ENCODE data around the gene WNT7A.

The WNT7A gene

DNA sequence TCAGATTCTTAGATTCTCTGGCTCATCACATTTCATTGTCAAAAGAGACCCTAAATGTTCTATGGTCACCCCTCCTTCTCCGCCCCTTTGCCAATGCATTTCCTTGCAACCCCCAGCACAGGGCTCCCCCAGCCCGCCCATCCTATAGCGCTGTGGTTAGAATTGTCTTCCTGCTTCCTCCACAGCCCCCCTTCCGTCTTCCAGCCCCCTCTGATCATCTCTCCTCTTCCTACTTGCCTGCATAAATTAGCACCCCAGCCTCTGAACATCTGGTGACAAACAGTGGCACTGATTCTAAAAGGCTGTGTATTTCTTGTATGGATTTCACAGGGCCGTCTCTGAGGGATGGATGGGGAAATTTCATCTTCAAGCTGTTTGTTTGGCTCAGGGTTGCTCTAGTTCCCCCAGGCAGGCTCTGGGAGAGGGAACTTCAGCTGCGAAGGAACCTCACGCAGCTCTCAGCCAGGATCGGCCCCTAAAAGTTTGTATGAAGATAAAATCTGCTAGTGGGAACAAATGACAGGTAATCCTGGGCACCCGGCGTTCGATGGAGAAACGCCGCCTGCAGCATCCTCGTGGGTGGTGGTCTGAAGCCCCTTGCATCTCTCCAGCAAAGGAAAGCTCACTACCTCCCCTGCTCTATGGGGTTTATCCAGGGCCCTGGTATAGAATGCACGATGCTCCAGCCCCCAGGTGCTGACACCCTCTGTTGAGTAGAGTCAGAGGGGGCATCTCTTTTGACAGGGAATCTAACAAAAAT is 83.0 kb downstream of the WNT7A start:
- DNase-seq (ENCODE audit: low read depth in 2 of 2, low spot score in 1 of 2): no peak

DNA sequence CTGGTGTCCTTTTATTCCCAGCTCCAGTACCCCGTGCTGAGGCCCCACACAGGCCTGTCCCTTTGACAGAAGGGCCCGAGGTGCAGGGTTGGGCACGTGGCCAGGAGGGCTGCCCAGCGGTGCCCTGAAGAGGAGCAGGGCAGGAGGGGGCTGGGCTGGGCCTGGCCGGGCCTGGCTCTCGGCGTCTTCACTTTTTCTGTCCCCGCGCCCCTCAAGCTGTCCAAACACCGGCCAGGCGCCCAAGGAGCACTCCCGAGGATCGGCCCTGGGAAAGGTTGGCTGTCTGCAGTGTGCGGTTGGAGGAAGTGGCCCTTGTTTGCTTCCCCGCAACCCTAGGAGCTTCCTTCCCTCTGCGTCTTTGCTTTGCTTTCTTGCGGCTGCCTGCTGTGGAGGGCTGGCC is 84.1 kb downstream of the WNT7A start:
- no peak for DNase-seq (ENCODE audit: low read depth in 2 of 2, low spot score in 1 of 2)

DNA sequence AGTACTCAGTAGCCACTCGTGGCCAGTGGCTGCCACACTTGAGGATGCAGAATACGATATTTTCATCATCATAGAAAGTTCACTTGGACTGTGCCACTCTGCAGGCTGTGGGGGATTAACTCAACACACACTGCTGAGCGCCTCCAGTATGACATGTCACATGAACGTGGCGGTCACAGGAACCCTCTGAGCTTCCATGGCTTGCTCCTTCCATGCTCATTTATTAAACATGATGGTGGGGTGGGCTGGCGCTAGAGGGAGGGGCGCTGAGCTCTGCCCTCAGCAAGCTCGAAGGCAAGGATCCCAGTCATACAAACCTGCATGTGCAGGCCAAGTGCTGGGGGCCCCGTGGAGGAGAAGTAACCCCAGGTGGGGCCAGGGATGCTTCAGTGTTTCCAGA is 85.5 kb downstream of the WNT7A start:
- no peak for DNase-seq (ENCODE audit: low read depth in 2 of 2, low spot score in 1 of 2)

DNA sequence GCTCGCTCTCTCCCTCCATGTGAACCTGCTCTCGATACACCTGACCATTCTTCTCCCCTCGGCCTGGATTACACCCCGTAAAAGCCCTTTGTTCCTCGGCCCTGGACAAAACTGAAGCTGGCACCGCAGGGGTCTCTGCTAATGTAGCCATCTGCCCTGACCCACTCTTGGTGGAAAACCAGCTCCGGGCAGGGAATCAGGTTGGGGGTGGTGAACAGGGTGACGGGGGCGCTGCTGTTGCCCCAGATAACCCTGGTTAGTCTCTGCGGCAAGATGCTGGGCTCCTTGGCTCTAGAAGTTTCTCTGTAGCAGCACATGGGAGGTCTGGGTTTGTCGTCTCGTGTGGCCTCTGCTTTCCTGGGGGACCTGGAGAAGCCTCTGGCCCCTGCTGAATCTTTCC is 86.4 kb downstream of the WNT7A start:
- no peak for DNase-seq (ENCODE audit: low read depth in 2 of 2, low spot score in 1 of 2)

DNA sequence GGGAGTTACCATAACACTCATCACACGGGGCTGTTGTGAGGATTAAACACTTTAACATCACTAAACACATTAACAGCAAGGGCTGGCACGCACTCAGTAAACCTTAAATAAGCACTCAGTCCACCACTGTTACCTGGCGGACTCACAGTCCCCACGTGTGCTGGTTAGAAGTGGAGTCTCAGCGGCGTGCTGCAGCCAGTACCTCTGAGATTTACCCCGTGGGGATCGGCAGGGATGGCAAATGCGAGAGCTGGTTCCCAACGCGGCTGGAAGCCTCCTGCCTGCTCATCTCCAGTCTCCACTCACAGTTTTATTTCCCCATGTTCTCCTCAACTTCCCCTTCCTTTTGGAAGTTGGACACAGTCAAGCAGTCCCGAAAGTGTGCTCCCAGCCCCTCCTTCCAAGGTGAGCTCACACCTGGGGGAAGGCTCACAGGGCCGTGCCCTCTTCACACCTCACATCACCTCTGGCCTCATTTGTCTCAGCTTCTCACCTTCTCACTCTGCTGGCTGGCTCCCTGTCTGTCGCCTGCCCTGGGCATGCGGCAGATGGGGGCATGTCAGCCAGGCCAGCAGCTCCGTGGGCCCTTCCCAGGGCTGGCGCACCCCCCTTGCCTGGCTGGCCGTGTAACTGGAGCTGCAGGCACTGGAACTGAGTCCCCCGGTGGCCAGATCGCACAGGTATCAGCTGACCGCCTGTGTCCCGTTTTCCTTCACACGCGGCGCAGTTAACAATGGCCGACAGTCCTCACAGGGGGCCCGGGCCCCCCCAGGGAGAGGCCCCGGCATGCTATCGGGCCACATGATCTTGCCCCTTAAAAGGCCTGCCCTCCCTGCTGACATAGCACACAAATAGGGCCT is 87.1 kb downstream of the WNT7A start:
- no peak for DNase-seq (ENCODE audit: low read depth in 2 of 2, low spot score in 1 of 2)

DNA sequence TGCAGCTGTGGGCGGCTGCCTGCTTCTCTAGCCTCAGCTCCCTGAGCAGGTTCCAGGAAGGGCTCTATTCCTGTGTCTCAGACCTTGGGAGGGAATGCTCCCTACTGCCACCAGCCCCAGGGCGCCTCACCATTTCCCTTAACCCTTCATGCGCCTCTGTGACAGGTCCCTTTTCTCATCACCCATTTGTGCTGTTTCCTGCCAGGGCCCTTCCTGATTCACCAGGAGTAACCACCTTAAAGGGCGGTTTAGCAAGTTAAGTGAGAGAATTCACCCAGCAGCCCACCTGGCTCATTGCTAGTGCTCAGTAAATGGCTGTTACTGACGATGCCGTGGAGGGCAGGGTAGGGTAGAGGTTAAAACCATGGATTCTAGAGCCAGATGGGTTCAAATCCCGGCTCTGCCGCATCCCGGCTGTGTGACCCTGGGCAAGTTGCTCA is 87.8 kb downstream of the WNT7A start:
- DNase-seq (ENCODE audit: low read depth in 2 of 2, low spot score in 1 of 2): no peak

DNA sequence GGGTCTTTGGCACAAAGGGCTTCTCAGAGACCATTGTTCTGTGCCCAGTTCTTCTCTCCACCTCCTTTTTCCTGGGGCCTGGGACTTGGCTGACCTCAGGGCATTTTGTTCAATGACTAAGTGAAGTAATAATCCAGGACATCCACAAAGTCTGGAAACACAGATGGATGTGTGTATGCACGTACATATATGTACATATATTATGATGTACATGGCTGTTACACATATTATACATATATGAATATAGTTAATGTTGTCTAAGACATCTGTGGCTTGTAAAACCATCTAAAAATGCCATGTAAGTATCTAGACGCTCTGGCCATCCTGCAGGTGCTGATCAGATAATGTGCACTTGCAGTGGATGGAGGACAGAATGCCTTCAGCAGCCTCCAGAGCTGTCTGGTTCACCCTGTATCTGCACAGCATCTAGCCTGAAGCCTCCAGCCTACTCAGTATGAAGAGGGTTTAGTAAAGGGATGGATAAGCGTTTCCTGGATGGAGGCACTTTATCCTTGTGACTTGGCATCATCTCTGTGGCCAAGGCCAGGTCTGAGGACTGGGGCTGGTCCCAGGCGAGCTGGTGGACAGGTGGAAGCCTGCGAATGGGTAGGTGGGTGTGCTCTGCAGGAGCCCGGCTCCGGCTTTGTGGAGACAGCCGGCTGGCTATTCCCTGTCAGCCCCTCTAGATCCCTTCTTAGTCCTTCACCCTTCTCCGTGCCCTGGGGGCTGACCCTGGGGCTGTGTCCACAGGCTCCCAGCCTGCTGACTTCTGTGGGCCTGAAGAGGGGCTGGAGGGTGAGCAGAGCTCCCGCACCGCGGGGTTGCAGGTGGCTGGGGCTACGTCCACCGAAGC is 88.4 kb downstream of the WNT7A start:
- DNase-seq (ENCODE audit: low read depth in 2 of 2, low spot score in 1 of 2): no peak

DNA sequence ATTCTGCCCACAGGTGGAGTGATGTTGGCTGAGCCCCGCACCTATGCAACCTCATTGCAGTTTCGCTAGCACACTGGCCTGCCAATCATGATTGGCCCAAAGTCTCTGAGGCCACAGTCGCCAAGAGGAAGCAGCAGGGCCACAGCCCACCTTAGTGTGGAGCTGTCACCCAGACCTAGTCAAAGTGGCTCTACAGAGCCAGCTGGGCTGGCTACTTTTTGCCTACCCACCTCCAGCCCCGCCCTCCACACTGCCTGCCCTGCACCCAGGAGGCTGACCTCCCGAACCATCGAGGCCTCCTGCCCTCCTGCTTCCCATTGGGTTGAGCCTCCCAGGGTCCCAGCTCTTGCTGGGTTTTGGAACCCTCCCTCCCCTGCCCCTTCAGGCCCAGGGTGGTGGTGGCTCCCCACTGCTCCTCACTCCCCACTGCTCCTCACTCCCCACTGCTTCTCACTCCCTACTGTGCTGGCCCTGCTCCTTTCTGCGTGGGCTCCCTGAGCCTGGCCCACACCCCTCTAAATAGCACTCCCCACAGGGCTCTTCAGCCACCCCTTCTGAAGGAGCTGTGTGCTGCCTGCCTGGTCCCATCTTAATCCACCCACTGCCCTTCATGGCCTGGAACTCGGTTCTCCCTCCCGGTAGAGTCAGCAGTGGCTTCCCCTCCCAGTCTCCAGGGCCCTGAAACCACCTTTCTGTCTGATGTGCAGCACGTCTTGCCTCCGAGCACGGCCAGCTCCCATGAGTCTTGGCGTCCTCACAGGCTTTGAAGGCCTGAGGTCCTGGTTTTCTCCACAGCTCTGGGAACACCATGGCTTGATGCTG is 89.3 kb downstream of the WNT7A start:
- DNase-seq (ENCODE audit: low read depth in 2 of 2, low spot score in 1 of 2): no peak

DNA sequence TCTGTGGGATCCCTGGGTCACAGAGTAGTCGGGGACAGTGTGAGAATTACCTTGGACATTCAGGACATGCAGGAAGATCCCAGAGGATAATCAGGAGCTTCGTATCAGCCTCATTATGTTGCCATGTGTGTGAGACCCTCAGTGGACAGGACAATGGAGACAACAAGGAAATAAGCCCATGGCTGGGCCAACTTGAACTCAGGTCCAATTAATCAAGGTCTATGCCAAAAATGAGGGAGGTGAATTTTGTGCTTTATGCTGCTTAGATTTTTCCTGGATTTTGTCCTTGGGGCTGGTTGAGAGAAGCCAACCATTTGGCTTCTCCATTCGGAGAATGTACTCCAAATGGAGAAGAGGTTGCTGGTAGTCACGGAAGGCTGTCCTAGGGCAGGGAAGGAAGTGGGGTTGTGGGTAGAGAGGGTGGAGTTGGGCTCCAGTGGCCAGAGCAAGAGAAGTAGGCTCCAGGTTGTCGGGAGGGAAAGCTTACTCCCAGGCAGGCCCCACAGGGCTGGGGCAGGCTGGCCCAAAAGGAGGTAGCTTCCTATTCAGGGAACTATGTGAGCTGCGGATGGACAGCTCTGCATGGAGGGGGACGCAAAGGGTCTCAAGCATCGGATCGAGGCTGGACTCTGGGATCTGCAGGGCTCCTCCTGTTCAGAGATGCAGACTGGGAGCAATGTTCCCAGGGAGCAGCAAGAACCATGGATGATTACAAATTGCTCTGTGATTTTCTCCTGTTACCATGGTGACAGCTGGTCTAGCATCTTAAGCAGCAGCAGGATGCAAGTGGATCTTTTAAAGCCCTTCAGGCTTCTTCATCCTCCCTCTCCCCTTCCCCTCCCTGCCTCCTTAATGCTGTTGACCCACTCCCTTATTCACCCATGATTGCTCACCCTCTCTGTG is 91.1 kb downstream of the WNT7A start:
- no peak for DNase-seq (ENCODE audit: low read depth in 2 of 2, low spot score in 1 of 2)

DNA sequence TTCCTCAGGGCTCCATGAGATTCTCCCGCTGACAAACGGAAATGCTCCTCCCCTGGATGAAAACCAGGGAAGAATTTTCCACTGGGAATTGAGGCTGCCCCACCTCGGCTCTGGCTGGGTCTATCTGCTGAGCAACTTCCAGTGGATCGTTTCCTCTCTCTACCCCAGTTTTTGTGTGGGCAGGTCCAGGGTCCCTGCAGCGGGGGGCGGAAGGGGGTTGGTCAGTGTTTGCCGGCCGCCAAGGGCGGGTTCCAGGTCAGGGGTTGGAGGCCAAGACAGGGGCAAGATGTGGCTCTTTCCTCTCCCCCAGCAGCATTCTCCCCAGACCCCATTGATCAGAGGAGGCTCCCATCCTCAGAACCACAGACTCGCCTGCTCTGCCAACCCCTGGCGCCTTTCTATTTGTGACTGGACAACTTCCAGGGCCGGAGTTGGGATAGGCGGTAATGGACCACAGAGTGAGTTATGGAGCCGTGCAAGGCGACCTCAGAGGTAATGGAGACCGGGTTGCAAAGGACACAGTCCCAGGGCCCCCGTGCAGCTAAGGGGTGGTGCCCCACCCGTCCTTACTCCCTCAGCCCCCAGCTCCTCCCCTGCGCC is 92.2 kb downstream of the WNT7A start:
- no peak for DNase-seq (ENCODE audit: low read depth in 2 of 2, low spot score in 1 of 2)

DNA sequence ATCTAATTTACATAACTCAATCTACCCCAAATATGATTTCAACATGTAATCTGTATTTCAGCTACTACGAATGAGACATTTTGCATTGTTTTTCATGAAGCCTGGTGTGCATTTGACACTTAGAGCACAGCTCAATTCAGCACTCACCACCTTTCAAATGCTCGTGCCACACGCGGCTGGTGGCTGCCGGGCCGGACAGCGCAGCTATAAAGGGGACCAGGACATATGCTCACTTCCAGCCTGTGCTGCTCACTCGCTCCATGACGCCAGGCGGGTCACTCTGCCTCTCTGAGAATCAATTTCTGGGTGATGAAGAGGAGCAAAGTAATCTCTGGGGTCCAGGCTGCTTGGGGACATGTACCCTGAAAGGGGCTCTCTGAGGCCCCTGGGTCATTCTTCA is 93.1 kb downstream of the WNT7A start:
- no peak for DNase-seq (ENCODE audit: low read depth in 2 of 2, low spot score in 1 of 2)

DNA sequence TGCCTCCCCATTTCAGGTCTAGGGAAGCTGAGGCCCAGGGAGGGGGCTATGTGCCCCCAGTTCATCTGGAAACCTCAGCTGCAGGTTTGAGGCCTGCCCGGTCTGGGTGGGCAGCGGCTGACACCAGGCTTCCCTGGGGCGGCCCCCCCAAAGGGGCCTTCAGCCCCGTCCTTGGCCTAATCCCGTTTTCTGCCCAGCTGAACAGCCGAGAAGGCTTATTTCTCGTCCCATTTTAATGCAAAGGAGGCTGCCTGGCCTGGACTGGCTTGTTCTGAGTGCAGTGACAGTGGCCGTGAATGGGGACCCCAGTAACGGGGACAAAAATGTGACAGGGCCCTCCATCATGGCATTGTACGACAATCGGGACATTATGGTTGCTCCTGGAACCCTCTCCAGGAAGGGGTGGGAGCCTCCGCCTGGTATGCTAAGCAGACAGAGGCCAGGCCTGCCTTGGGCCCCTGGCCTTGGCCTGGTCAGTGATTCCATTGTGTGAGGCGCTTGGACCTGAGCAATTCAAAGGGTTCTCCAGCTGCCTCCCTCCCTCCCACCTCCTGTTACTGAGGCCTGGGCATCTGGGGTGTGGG is 93.9 kb downstream of the WNT7A start:
- DNase-seq (ENCODE audit: low read depth in 2 of 2, low spot score in 1 of 2): no peak

DNA sequence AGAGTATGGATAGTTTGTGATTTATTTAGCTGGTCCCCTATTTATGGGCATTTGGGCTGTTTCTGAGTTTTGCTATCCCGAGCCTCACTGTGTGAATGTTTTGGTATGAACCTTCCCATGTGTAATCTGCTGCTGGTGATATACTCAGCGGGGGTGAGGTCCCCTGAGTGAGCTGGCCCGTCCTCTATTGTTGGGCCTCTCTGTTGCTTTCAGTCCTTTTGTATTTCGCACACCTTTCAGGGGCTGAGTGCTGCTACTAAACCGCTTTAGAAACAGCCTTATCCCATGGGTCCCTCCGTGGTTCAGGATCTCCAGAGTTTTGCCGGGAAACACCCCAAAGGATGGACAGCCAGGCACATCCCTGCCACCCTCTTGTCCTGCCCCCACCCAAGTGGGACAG is 94.5 kb downstream of the WNT7A start:
- no peak for DNase-seq (ENCODE audit: low read depth in 2 of 2, low spot score in 1 of 2)

DNA sequence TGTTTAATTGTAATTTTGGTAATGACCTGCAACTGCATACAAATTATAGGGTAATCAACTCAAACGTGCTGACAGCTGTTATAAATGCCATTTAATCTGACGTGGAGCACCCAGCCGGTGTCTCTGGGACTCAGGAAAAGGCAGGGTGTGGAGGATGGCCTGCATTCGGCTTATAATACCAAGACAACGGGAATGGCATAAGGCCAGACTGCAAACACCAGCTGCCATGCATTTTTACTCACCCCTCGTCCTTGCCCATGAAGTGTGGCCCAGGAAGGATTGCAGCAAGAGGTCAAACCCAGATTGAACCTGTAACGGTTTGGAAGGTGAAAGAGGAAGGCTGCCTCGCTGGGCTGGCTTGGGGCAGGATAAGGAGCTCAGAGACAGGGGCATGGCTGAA is 96.4 kb downstream of the WNT7A start:
- no peak for DNase-seq (ENCODE audit: low read depth in 2 of 2, low spot score in 1 of 2)

DNA sequence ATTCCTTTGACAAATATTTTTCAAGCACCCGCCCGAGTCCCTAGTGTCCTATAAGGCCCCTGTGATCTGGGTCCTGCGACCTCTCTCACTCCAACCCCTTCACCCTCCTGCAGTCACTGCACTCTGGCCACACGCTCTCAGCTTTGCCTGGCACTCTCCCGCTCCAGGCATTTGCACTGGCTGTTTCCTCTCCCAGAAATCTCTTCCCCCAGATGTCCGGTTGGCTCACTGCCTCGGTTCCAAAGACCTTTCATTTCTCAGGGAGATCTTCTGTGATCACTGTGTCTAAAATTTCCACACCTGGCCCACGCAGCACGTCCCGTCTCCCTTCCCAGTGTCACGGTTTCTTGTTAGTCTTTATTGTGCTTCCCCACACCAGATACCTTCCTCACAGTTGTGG is 97.4 kb downstream of the WNT7A start:
- DNase-seq (ENCODE audit: low read depth in 2 of 2, low spot score in 1 of 2): no peak

DNA sequence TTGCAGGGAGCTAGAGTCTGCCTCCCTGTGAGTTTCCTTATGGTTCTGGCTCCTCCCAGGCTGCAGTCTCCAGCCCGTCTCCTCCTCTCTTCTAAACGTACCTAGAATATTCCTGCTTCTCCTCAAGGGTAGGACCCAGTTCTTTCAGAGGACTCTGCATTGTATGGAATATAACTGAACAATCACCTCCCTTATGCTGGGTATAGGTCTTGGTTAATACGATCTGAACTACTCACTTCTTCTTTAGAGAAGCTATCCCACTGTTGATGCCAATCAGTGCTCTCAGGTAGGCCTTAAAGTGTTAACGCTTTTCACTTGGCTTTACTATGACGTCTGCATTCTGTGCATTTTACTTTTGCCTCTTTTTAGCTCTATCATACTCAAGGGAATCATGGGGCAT is 98.5 kb downstream of the WNT7A start:
- DNase-seq (ENCODE audit: low read depth in 2 of 2, low spot score in 1 of 2): no peak

DNA sequence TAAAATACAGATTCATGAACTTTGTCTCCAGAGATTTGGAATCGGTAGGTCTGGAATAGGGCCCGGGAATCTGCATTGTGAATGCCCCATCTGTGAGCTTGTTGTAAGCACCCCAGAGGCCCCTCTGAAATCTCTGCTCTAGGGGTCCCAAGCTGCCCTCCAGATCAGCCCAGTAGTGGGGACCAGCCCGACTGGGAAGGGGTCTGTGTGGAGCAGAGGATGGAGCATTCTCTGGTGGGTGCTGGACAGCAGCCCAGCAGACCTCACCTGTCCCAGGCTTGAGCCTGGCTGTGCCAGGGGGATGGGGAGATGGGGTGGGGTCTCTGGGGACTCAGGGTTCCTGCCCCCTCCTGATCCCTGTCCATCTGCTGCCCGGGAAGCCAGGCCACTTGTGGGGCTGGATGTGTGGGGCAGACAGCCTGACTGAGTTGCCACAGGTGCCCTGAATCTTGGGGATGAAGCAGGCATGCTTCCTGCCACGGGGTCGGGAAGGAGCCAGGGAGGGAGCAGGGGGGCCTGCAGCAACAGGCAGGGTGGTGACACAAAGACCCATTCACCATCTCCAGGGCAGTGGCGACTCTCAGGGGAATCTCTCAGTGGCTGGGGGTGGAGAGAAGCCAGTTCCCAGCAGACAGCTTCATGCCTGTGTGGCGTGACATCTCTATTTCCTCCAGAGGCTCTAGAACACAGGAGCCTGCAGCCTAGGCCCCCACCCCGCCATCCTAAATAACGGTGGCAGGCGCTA is 99.3 kb downstream of the WNT7A start:
- DNase-seq (ENCODE audit: low read depth in 2 of 2, low spot score in 1 of 2): no peak

Measured in stimulated activated CD8-positive, alpha-beta memory T cell treated with anti-CD3 and anti-CD28 coated beads, Interleukin-4, amount 100 ng/mL, for 1 hour (primary cell).